ENCODE data around the gene HK1. TPM values are rescaled to one million over a fixed set of nuclear protein-coding genes. Genes with fewer than 3 reads are reported as not detected.

The HK1 gene
- total RNA-seq, 1 experiment from 2014 or later, result 219 TPM

DNA sequence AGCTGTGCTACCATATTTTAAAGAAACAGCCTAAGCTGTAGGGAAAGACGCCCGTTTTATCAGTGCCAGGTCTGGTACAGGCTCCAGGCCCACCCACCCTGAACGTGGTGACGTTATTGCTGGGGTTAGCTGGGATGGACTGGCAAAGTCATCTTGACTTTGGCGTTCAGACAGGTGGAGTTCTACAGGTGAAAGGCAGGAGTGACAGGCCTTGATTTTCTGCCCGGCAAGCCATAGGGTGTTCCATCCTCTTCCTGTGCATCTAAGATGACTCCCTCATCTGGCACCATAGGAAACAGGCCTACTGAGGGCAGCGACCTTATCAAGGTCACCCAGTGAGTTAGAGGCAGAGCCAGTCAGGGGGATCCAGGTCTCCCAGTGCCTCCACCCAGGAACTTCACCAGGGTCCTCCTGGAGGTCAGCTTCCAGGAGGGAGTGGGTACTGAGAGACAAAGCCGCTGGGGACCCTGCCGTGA, 41.6 kb downstream of the HK1 start (continued):
- TF ChIP-seq, protein P1, sequence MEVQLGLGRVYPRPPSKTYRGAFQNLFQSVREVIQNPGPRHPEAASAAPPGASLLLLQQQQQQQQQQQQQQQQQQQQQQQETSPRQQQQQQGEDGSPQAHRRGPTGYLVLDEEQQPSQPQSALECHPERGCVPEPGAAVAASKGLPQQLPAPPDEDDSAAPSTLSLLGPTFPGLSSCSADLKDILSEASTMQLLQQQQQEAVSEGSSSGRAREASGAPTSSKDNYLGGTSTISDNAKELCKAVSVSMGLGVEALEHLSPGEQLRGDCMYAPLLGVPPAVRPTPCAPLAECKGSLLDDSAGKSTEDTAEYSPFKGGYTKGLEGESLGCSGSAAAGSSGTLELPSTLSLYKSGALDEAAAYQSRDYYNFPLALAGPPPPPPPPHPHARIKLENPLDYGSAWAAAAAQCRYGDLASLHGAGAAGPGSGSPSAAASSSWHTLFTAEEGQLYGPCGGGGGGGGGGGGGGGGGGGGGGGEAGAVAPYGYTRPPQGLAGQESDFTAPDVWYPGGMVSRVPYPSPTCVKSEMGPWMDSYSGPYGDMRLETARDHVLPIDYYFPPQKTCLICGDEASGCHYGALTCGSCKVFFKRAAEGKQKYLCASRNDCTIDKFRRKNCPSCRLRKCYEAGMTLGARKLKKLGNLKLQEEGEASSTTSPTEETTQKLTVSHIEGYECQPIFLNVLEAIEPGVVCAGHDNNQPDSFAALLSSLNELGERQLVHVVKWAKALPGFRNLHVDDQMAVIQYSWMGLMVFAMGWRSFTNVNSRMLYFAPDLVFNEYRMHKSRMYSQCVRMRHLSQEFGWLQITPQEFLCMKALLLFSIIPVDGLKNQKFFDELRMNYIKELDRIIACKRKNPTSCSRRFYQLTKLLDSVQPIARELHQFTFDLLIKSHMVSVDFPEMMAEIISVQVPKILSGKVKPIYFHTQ (CRISPR knock-in tag; IDR thresholded peaks at IDR 0.05), result no peak
- TF ChIP-seq SOX15 (CRISPR knock-in tag; IDR thresholded peaks at IDR 0.05), result no peak
- TF ChIP-seq TEAD4 (CRISPR knock-in tag; IDR thresholded peaks at IDR 0.05), result no peak
- TF ChIP-seq CREB1 (CRISPR knock-in tag; IDR thresholded peaks at IDR 0.05), result no peak
- no peak for TF ChIP-seq ZNF423 (CRISPR knock-in tag; IDR thresholded peaks at IDR 0.05)
- no peak for TF ChIP-seq NR3C1 (CRISPR knock-in tag; conservative IDR thresholded peaks at IDR 0.05; ENCODE audit: low read depth)

DNA sequence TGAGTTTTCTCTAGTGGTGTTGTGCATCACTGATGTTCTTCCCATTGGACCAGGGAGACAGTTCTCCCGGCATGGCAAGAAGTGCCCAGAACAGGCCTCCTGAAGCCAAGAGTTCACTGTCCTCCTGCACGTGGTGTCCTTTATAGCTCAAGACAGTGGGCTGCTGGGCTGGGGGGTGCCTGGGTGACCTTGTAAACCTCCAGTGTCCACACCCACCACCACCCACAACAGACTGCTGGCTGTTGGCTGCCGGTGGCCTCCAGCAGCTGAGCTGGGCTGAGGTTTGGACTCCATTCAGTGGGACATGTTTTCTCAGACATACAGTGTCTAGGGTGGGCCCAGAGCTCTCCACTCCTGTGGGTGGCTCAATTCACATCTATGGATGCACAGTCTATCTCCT, 42.2 kb downstream of the HK1 start:
- Mint-ChIP-seq H3K4me1 (peaks cover 75% of the 10 kb centered on the region), H3K36me3 (peaks cover 7% of the 10 kb centered on the region; the same call in 1 of the 2 replicates), H3K4me3 (peak overlapping the region; percentile 95), H3K27ac (peak overlapping the region; percentile 39; the same call in 1 of the 2 replicates), H3K27me3 (ENCODE audit: low read depth) (no peaks in the 10 kb centered on the region), H3K9me3 (no peaks in the 10 kb centered on the region)
- CTCF ChIA-PET, result no interaction called here
- DNase-seq (ENCODE audit: low spot score) (no peak), ATAC-seq (no peak)
- POLR2A ChIA-PET, result interaction anchor here (1.3 kb wide), 1 partner anchor 8 kb away, joined by 4 read pairs; no protein-coding TSS in a partner anchor
- TF ChIP-seq GTF2I (CRISPR knock-in tag; conservative IDR thresholded peaks at IDR 0.05) (no peak), ZNF416 (CRISPR knock-in tag; IDR thresholded peaks at IDR 0.05) (no peak), ZNF423 (CRISPR knock-in tag; IDR thresholded peaks at IDR 0.05) (no peak), HMGA2 (CRISPR knock-in tag; IDR thresholded peaks at IDR 0.05) (no peak), CREB1 (CRISPR knock-in tag; IDR thresholded peaks at IDR 0.05) (no peak)
- TF ChIP-seq, protein P2, sequence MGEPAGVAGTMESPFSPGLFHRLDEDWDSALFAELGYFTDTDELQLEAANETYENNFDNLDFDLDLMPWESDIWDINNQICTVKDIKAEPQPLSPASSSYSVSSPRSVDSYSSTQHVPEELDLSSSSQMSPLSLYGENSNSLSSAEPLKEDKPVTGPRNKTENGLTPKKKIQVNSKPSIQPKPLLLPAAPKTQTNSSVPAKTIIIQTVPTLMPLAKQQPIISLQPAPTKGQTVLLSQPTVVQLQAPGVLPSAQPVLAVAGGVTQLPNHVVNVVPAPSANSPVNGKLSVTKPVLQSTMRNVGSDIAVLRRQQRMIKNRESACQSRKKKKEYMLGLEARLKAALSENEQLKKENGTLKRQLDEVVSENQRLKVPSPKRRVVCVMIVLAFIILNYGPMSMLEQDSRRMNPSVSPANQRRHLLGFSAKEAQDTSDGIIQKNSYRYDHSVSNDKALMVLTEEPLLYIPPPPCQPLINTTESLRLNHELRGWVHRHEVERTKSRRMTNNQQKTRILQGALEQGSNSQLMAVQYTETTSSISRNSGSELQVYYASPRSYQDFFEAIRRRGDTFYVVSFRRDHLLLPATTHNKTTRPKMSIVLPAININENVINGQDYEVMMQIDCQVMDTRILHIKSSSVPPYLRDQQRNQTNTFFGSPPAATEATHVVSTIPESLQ (CRISPR knock-in tag; IDR thresholded peaks at IDR 0.05), result no peak
- TF ChIP-seq, protein P3, sequence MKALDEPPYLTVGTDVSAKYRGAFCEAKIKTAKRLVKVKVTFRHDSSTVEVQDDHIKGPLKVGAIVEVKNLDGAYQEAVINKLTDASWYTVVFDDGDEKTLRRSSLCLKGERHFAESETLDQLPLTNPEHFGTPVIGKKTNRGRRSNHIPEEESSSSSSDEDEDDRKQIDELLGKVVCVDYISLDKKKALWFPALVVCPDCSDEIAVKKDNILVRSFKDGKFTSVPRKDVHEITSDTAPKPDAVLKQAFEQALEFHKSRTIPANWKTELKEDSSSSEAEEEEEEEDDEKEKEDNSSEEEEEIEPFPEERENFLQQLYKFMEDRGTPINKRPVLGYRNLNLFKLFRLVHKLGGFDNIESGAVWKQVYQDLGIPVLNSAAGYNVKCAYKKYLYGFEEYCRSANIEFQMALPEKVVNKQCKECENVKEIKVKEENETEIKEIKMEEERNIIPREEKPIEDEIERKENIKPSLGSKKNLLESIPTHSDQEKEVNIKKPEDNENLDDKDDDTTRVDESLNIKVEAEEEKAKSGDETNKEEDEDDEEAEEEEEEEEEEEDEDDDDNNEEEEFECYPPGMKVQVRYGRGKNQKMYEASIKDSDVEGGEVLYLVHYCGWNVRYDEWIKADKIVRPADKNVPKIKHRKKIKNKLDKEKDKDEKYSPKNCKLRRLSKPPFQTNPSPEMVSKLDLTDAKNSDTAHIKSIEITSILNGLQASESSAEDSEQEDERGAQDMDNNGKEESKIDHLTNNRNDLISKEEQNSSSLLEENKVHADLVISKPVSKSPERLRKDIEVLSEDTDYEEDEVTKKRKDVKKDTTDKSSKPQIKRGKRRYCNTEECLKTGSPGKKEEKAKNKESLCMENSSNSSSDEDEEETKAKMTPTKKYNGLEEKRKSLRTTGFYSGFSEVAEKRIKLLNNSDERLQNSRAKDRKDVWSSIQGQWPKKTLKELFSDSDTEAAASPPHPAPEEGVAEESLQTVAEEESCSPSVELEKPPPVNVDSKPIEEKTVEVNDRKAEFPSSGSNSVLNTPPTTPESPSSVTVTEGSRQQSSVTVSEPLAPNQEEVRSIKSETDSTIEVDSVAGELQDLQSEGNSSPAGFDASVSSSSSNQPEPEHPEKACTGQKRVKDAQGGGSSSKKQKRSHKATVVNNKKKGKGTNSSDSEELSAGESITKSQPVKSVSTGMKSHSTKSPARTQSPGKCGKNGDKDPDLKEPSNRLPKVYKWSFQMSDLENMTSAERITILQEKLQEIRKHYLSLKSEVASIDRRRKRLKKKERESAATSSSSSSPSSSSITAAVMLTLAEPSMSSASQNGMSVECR (CRISPR knock-in tag; IDR thresholded peaks at IDR 0.05; ENCODE audit: borderline replicate concordance), result no peak

DNA sequence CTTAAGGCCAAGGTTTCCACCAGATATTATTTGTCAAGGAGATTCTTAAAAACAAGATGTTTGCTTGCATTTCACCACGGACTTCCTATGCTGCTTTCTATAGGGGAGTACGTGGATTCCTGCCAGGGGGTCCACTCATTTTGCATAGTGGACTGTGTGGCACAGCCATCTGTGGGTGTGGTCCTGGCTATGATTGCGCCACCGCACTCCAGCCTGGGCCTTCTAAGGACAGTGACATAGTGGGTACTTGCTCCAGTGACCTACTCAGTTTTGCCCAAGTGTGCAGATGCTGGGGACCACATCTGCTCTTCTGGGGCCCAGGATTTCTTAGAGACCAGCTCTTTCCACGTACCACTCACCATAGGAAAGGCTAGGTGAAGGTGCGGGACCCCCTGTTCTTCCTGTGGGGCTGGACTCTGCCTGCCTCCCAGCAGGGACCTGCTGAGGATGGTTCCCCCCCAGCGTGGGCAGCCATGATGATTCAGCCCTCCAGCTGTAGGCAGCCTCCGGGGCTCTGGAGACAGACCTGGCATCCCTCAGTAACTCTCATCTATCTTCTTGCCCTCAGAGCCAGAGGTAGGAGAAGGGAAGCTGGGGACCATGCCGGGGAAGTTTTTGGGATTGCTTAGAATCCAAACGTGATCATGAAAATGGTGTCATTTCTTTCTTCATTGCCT, 42.9 kb downstream of the HK1 start:
- Mint-ChIP-seq H3K4me1 (peaks cover 80% of the 10 kb centered on the region), H3K4me3 (peak overlapping the region; percentile 95), H3K36me3 (peaks cover 7% of the 10 kb centered on the region; the same call in 1 of the 2 replicates), H3K27me3 (ENCODE audit: low read depth) (no peaks in the 10 kb centered on the region), H3K27ac (peak overlapping the region; percentile 39; the same call in 1 of the 2 replicates), H3K9me3 (no peaks in the 10 kb centered on the region)
- ChIA-PET CTCF (interaction anchor here (0.9 kb wide), 2 partner anchors 11 to 99 kb away, joined by 3 to 4 read pairs; no protein-coding TSS in a partner anchor), POLR2A (no interaction called here)
- no peak for ATAC-seq
- DNase-seq (ENCODE audit: low spot score), result no peak
- TF ChIP-seq, protein P4, sequence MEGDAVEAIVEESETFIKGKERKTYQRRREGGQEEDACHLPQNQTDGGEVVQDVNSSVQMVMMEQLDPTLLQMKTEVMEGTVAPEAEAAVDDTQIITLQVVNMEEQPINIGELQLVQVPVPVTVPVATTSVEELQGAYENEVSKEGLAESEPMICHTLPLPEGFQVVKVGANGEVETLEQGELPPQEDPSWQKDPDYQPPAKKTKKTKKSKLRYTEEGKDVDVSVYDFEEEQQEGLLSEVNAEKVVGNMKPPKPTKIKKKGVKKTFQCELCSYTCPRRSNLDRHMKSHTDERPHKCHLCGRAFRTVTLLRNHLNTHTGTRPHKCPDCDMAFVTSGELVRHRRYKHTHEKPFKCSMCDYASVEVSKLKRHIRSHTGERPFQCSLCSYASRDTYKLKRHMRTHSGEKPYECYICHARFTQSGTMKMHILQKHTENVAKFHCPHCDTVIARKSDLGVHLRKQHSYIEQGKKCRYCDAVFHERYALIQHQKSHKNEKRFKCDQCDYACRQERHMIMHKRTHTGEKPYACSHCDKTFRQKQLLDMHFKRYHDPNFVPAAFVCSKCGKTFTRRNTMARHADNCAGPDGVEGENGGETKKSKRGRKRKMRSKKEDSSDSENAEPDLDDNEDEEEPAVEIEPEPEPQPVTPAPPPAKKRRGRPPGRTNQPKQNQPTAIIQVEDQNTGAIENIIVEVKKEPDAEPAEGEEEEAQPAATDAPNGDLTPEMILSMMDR (IDR thresholded peaks at IDR 0.05), result no peak
- TF ChIP-seq, protein P5, sequence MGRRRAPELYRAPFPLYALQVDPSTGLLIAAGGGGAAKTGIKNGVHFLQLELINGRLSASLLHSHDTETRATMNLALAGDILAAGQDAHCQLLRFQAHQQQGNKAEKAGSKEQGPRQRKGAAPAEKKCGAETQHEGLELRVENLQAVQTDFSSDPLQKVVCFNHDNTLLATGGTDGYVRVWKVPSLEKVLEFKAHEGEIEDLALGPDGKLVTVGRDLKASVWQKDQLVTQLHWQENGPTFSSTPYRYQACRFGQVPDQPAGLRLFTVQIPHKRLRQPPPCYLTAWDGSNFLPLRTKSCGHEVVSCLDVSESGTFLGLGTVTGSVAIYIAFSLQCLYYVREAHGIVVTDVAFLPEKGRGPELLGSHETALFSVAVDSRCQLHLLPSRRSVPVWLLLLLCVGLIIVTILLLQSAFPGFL (CRISPR knock-in tag; IDR thresholded peaks at IDR 0.05; ENCODE audit: borderline replicate concordance), result no peak
- TF ChIP-seq MXD4 (CRISPR knock-in tag; IDR thresholded peaks at IDR 0.05; ENCODE audit: borderline replicate concordance) (no peak), SOX15 (CRISPR knock-in tag; IDR thresholded peaks at IDR 0.05) (no peak), GABPB1 (CRISPR knock-in tag; IDR thresholded peaks at IDR 0.05) (no peak)
- TF ChIP-seq, protein P6, sequence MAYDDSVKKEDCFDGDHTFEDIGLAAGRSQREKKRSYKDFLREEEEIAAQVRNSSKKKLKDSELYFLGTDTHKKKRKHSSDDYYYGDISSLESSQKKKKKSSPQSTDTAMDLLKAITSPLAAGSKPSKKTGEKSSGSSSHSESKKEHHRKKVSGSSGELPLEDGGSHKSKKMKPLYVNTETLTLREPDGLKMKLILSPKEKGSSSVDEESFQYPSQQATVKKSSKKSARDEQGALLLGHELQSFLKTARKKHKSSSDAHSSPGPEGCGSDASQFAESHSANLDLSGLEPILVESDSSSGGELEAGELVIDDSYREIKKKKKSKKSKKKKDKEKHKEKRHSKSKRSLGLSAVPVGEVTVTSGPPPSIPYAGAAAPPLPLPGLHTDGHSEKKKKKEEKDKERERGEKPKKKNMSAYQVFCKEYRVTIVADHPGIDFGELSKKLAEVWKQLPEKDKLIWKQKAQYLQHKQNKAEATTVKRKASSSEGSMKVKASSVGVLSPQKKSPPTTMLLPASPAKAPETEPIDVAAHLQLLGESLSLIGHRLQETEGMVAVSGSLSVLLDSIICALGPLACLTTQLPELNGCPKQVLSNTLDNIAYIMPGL (CRISPR knock-in tag; IDR thresholded peaks at IDR 0.05), result no peak
- TF ChIP-seq, protein P7, sequence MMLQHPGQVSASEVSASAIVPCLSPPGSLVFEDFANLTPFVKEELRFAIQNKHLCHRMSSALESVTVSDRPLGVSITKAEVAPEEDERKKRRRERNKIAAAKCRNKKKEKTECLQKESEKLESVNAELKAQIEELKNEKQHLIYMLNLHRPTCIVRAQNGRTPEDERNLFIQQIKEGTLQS (CRISPR knock-in tag; conservative IDR thresholded peaks at IDR 0.05), result no peak
